HepG2 (cell line): Measurements from ENCODE around the gene ARHGAP22.

Experiments used
- CTCF ChIP-seq: sonication (generic); formaldehyde crosslinking; IDR thresholded peaks from 2 replicates; pipeline ENCODE4 v1.5.0; 2020; ENCODE audit warnings: mild to moderate bottlenecking, missing genetic modification reagents, moderate library complexity
- HHEX ChIP-seq: IDR thresholded peaks from 2 replicates; pipeline ENCODE4 v1.6.1; 2016; ENCODE audit warnings: control low read depth
- MZF1 ChIP-seq: sonication (generic); formaldehyde crosslinking; IDR thresholded peaks from 2 replicates; pipeline ENCODE4 v1.8.1; 2023; ENCODE audit warnings: mild to moderate bottlenecking, missing genetic modification reagents, borderline replicate concordance
- NFAT5 ChIP-seq: sonication (generic); formaldehyde crosslinking; IDR thresholded peaks from 2 replicates; pipeline ENCODE4 v1.4.0; 2020; ENCODE audit warnings: missing genetic modification reagents
- POLR2A ChIP-seq, 2 experiments: IDR thresholded peaks; 2 replicates each; pipeline ENCODE4 v1.6.1; 2011; ENCODE audit warnings: low read depth in 2 of 2, low read length in 2 of 2, mild to moderate bottlenecking in 1 of 2, moderate library complexity in 1 of 2; ENCODE audit not compliant: insufficient read depth in 1 of 2

- no peak for TF ChIP-seq CTCF
- no peak for TF ChIP-seq POLR2A (IDR thresholded peaks at IDR 0.05; ENCODE audit: insufficient read depth in 1 of 2, low read depth in 2 of 2, low read length in 2 of 2)
- TF ChIP-seq HHEX (CRISPR knock-in tag) = no peak
- TF ChIP-seq MZF1 (CRISPR knock-in tag) = no peak
- TF ChIP-seq NFAT5 (CRISPR knock-in tag) = no peak
Observed at GRCh38 chr10:48575901-48576300, 29.0 kb downstream of the ARHGAP22 start.
